OCI-LY7 (cell line): ENCODE results near the gene CTSL. TPM values are rescaled to one million over a fixed set of nuclear protein-coding genes. Genes with fewer than 3 reads are reported as not detected.

ENCODE experiments used
- BruUV-seq: library from RNA; stranded (reverse); fragments of 400-500 nt; replicated peaks from 2 replicates; lab custom pipeline; 2021; lab: Mats Ljungman, UMichigan
- CTCF ChIA-PET: fragments of 300-600 bp; sonication (Branson Sonifier 250); formaldehyde crosslinking; loops from one replicate; lab custom pipeline; 2022; ENCODE audit warnings: antibody characterized with exemption; ENCODE audit not compliant: unreplicated experiment; lab: Charles Lee
- POLR2A ChIA-PET: fragments of 300-600 bp; sonication (Branson Sonifier 250); formaldehyde crosslinking; loops from one replicate; lab custom pipeline; 2022; ENCODE audit warnings: antibody characterized with exemption; lab: Charles Lee
- DNase-seq: peaks from one replicate; pipeline ENCODE4 v3.0.0-alpha.2; 2015; ENCODE audit warnings: low spot score
- H2AFZ ChIP-seq: fragments of 200-600 bp; sonication (generic), shearing (Covaris generic); 2 replicates; pipeline ENCODE4 v1.6.1; 2014; ENCODE audit warnings: mild to moderate bottlenecking, antibody characterized with exemption, low read length, moderate library complexity
- H3K27ac ChIP-seq: fragments of 200-600 bp; sonication (generic); 2 replicates; pipeline ENCODE4 v1.5.1; 2014; ENCODE audit warnings: mixed run types, low read depth, mild to moderate bottlenecking, moderate library complexity, low read length, inconsistent platforms; ENCODE audit not compliant: poor library complexity, severe bottlenecking
- H3K36me3 ChIP-seq: fragments of 200-600 bp; sonication (generic); 2 replicates; pipeline ENCODE4 v1.6.1; 2014; ENCODE audit warnings: mild to moderate bottlenecking, antibody characterized with exemption, low read length, moderate library complexity, mixed read lengths; ENCODE audit not compliant: insufficient read depth
- H3K4me1 ChIP-seq: fragments of 200-600 bp; sonication (generic); 2 replicates; pipeline ENCODE4 v1.5.1; 2014; ENCODE audit warnings: mild to moderate bottlenecking, low read length; ENCODE audit not compliant: insufficient read depth, poor library complexity, severe bottlenecking
- H3K4me2 ChIP-seq: fragments of 200-600 bp; sonication (generic); 2 replicates; pipeline ENCODE4 v1.6.1; 2014; ENCODE audit warnings: mild to moderate bottlenecking, low read length
- H3K4me3 ChIP-seq: fragments of 200-600 bp; sonication (generic); 2 replicates; pipeline ENCODE4 v1.5.1; 2014; ENCODE audit warnings: mild to moderate bottlenecking, low read depth, low read length; ENCODE audit not compliant: poor library complexity, severe bottlenecking
- H3K79me2 ChIP-seq: fragments of 200-600 bp; sonication (generic); 2 replicates; pipeline ENCODE4 v1.6.1; 2016; ENCODE audit warnings: low read depth, mild to moderate bottlenecking, low read length, moderate library complexity, mixed read lengths; ENCODE audit not compliant: insufficient read depth
- H3K9me2 ChIP-seq: fragments of 200-600 bp; sonication (generic); 2 replicates; pipeline ENCODE4 v1.6.1; 2016; ENCODE audit warnings: mild to moderate bottlenecking, low read length, mixed read lengths; ENCODE audit not compliant: insufficient read depth
- H3K9me3 ChIP-seq: fragments of 200-600 bp; sonication (generic); 2 replicates; pipeline ENCODE4 v1.6.1; 2014; ENCODE audit warnings: mild to moderate bottlenecking, mixed run types, low read length, mixed read lengths
- H4K20me1 ChIP-seq: fragments of 200-600 bp; sonication (generic); 2 replicates; pipeline ENCODE4 v1.6.1; 2014; ENCODE audit warnings: mild to moderate bottlenecking, antibody characterized with exemption, low read length, moderate library complexity, mixed read lengths; ENCODE audit not compliant: insufficient read depth
- EZH2phosphoT487 ChIP-seq: fragments of 200-600 bp; sonication (generic); IDR thresholded peaks from 2 replicates; pipeline ENCODE4 v1.6.1; 2018; ENCODE audit warnings: low read depth, borderline replicate concordance, mild to moderate bottlenecking, mixed run types, antibody characterized with exemption, low read length, moderate library complexity, mixed read lengths
- intact Hi-C: fragments of 100-400 bp; cut with micrococcal nuclease; formaldehyde crosslinking; loops from one replicate; pipeline ENCODE4 v1.10.0; 2022; ENCODE audit not compliant: unreplicated experiment
- total RNA-seq, 2 experiments: library from RNA; depleted of rRNA in 1 of 2; stranded (reverse); fragments of >200 nt in 1 of 2; shearing (Covaris generic) in 1 of 2; gene quantifications; 2 replicates each; pipeline ENCODE4 v1.2.3, GENCODE V29; 2014 to 2022
- TF ChIP-seq, protein P1 (sequence below): fragments of 200-600 bp; sonication (generic); conservative IDR thresholded peaks from 2 replicates; pipeline ENCODE4 v1.5.1; 2014; ENCODE audit warnings: mild to moderate bottlenecking, antibody characterized with exemption, low read length, moderate library complexity, mixed read lengths

The CTSL gene
- total RNA-seq, 2 experiments from 2014 or later = not detected

DNA sequence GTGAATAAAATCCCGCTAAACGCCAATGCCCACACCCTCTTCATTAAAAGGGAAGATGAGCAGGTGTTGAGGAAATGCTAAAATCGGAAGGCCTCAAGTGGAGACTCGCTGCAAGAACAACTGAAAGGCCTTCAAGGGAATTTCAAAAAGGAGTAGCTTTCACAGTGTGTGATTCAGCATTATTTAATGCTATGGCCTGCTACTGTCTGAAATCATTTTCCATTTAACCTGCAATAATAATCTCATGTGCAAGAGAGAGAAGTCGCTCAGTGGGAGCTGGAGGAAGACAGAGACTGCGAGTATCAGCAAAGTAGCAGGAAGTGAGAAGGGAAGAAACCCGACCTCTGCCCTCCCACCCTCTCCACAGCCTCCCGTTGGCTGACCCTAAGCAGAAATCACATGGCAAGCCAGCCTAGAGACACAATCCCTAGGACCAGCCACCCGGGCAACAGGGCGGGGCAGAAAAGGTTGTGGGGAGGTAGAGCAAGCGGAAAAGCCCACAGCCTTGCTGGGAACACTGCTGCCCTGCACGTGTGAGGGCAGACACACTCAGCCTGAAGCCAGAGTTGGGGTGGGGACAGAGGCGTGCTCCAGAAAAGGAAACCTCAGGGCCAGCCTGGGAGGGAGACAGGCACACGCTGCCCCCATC, 39.9 kb upstream of the CTSL start:
- ChIA-PET POLR2A (interaction anchor here (0.6 kb wide), 1 partner anchor 127 kb away, joined by 3 read pairs; no protein-coding TSS in a partner anchor), CTCF (no interaction called here)
- TF ChIP-seq, protein P1, sequence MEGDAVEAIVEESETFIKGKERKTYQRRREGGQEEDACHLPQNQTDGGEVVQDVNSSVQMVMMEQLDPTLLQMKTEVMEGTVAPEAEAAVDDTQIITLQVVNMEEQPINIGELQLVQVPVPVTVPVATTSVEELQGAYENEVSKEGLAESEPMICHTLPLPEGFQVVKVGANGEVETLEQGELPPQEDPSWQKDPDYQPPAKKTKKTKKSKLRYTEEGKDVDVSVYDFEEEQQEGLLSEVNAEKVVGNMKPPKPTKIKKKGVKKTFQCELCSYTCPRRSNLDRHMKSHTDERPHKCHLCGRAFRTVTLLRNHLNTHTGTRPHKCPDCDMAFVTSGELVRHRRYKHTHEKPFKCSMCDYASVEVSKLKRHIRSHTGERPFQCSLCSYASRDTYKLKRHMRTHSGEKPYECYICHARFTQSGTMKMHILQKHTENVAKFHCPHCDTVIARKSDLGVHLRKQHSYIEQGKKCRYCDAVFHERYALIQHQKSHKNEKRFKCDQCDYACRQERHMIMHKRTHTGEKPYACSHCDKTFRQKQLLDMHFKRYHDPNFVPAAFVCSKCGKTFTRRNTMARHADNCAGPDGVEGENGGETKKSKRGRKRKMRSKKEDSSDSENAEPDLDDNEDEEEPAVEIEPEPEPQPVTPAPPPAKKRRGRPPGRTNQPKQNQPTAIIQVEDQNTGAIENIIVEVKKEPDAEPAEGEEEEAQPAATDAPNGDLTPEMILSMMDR = no peak
- TF ChIP-seq EZH2phosphoT487 = no peak
- H3K4me1 ChIP-seq = no peaks in the 10 kb centered on the region
- no peak overlapping the region for H3K4me3 ChIP-seq
- no peaks in the 10 kb centered on the region for H3K9me3 ChIP-seq
- BruUV-seq = no TSS peak
- no peaks in the 10 kb centered on the region for H3K9me2 ChIP-seq
- no peaks in the 10 kb centered on the region for H4K20me1 ChIP-seq
- no peak overlapping the region for H2AFZ ChIP-seq
- no peaks in the 10 kb centered on the region for H3K79me2 ChIP-seq
- DNase-seq = no peak
- no peaks in the 10 kb centered on the region for H3K36me3 ChIP-seq
- no peak overlapping the region for H3K4me2 ChIP-seq
- intact Hi-C loops = no loop called here
- H3K27ac ChIP-seq = no peak overlapping the region

- BruUV-seq = no TSS peak
- ChIA-PET POLR2A (no interaction called here), CTCF (no interaction called here)
- H3K36me3 ChIP-seq = no peaks in the 10 kb centered on the region
- no peaks in the 10 kb centered on the region for H3K9me2 ChIP-seq
- intact Hi-C loops = no loop called here
- H2AFZ ChIP-seq = no peak overlapping the region
- TF ChIP-seq EZH2phosphoT487 = no peak
- TF ChIP-seq, protein P1 = no peak
- no peaks in the 10 kb centered on the region for H3K9me3 ChIP-seq
- no peaks in the 10 kb centered on the region for H3K79me2 ChIP-seq
- no peak overlapping the region for H3K4me2 ChIP-seq
- H3K4me3 ChIP-seq = no peak overlapping the region
- no peaks in the 10 kb centered on the region for H4K20me1 ChIP-seq
- H3K4me1 ChIP-seq = no peaks in the 10 kb centered on the region
- no peak overlapping the region for H3K27ac ChIP-seq
- DNase-seq = no peak
These were observed 39.3 kb upstream of the CTSL start for GRCh38 chr9:87686520-87687090.

DNA sequence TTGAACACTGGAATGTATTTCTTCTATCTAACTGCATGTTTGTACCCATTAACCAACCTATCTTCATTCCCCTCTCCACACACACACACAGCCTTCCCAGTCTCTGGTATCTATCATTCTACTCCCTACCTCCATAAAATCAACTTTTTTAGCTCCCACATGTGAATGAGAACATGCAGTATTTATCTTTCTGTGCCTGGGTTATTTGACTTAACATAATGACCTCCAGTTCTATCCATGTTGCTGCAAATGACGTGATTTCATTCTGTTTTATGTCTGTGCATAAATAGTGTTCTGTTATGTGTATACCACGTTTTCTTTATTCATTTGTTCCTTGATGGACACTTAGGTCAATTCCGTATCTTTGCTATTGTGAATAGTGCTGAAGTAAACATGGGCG, 38.7 kb upstream of the CTSL start:
- no peaks in the 10 kb centered on the region for H3K9me3 ChIP-seq
- no peak overlapping the region for H3K27ac ChIP-seq
- TF ChIP-seq, protein P1 = no peak
- TF ChIP-seq EZH2phosphoT487 = no peak
- ChIA-PET CTCF (no interaction called here), POLR2A (no interaction called here)
- no TSS peak for BruUV-seq
- no peak overlapping the region for H3K4me3 ChIP-seq
- no peaks in the 10 kb centered on the region for H3K4me1 ChIP-seq
- H2AFZ ChIP-seq = no peak overlapping the region
- intact Hi-C loops = no loop called here
- no peak overlapping the region for H3K4me2 ChIP-seq
- no peaks in the 10 kb centered on the region for H4K20me1 ChIP-seq
- DNase-seq = no peak
- no peaks in the 10 kb centered on the region for H3K36me3 ChIP-seq
- no peaks in the 10 kb centered on the region for H3K9me2 ChIP-seq
- H3K79me2 ChIP-seq = no peaks in the 10 kb centered on the region
